Panc1 (cell line): ENCODE results near the gene PCCA. TPM values are rescaled to one million over a fixed set of nuclear protein-coding genes. Genes with fewer than 3 reads are reported as not detected.
A peak's percentile ranks its signal among the peaks of the same experiment; 100 is the strongest.

Experiments used
- ATAC-seq: fragments of 200-7000 bp; cut with Tn5 transposase; 2 replicates; pipeline ENCODE4 v1.9.1; 2020; ENCODE audit warnings: mild to moderate bottlenecking, moderate library complexity
- BruUV-seq: library from RNA; stranded (reverse); fragments of 400-500 nt; replicated peaks from 2 replicates; lab custom pipeline; 2021; lab: Mats Ljungman, UMichigan
- CTCF ChIA-PET: fragments of 300-600 bp; sonication (Branson Sonifier 250); formaldehyde crosslinking; loops from one replicate; lab custom pipeline; 2022; ENCODE audit warnings: antibody characterized with exemption; lab: Charles Lee
- POLR2A ChIA-PET: fragments of 300-600 bp; sonication (Branson Sonifier 250); formaldehyde crosslinking; loops from one replicate; lab custom pipeline; 2022; ENCODE audit warnings: antibody characterized with exemption; lab: Charles Lee
- DNase-seq: peaks from one replicate; pipeline ENCODE4 v3.0.0-alpha.2; 2010; ENCODE audit warnings: low read depth, low spot score
- H3K27ac ChIP-seq: 2 replicates; pipeline ENCODE4 v1.5.1; 2011; ENCODE audit warnings: mild to moderate bottlenecking, low read length, inconsistent platforms
- H3K27me3 ChIP-seq: fragments of 200-500 bp; sonication (Bioruptor generic); 2 replicates; pipeline ENCODE4 v1.6.0; 2014; ENCODE audit warnings: low read length, inconsistent platforms; ENCODE audit not compliant: control insufficient read depth, insufficient read depth
- H3K36me3 ChIP-seq: fragments of 200-500 bp; sonication (Bioruptor generic); 2 replicates; pipeline ENCODE4 v1.5.1; 2014; ENCODE audit warnings: inconsistent platforms, mild to moderate bottlenecking, low read length, moderate library complexity; ENCODE audit not compliant: control insufficient read depth, insufficient read depth
- H3K4me1 ChIP-seq: 2 replicates; pipeline ENCODE4 v1.5.1; 2011; ENCODE audit warnings: inconsistent platforms, mild to moderate bottlenecking, low read length, moderate library complexity; ENCODE audit not compliant: control insufficient read depth, insufficient read depth
- H3K4me3 ChIP-seq, 2 experiments: 2 replicates each; pipeline ENCODE4 v1.5.1; 2011 to 2012; ENCODE audit warnings: low read depth in 2 of 2, low read length in 2 of 2, mild to moderate bottlenecking in 2 of 2, inconsistent platforms in 1 of 2, moderate library complexity in 1 of 2
- H3K9me3 ChIP-seq: fragments of 200-500 bp; sonication (Bioruptor generic); 2 replicates; pipeline ENCODE4 v1.5.1; 2014; ENCODE audit warnings: low read depth, mild to moderate bottlenecking, inconsistent platforms, low read length, moderate library complexity; ENCODE audit not compliant: control insufficient read depth, insufficient read depth
- CTCF ChIP-seq: fragments of 450-650 bp; IDR thresholded peaks from 2 replicates; pipeline ENCODE4 v1.5.1; 2017; ENCODE audit warnings: mild to moderate bottlenecking
- POLR2AphosphoS5 ChIP-seq: IDR thresholded peaks from 2 replicates; pipeline ENCODE4 v1.6.1; 2012; ENCODE audit warnings: mild to moderate bottlenecking, low read depth, low read length, moderate library complexity
- REST ChIP-seq, 2 experiments: IDR thresholded peaks; 2 replicates each; pipeline ENCODE4 v1.6.1; 2011 to 2012; ENCODE audit warnings: low read depth in 2 of 2, control low read depth in 1 of 2, low read length in 1 of 2, mild to moderate bottlenecking in 1 of 2, moderate library complexity in 1 of 2; ENCODE audit not compliant: insufficient read depth in 1 of 2
- SIN3A ChIP-seq: IDR thresholded peaks from 2 replicates; pipeline ENCODE4 v1.6.1; 2012; ENCODE audit warnings: low read depth, mild to moderate bottlenecking, low read length, moderate library complexity, borderline replicate concordance; ENCODE audit not compliant: insufficient read depth
- TCF7L2 ChIP-seq: IDR thresholded peaks from 2 replicates; pipeline ENCODE4 v1.6.1; 2011; ENCODE audit warnings: mild to moderate bottlenecking, low read depth, low read length, inconsistent platforms
- in situ Hi-C: cut with HindIII; loops from 2 replicates; pipeline ENCODE4 v1.10.0; 2016; ENCODE audit warnings: low sequenced_read_pairs, low pct_unique_long_range_greater_than_20kb
- intact Hi-C: fragments of 100-400 bp; cut with micrococcal nuclease; formaldehyde crosslinking; loops from one replicate; pipeline ENCODE4 v1.10.0; 2022; ENCODE audit not compliant: unreplicated experiment
- total RNA-seq: library from RNA; stranded (reverse); gene quantifications from one replicate; pipeline ENCODE4 v1.2.1, GENCODE V29; 2021; ENCODE audit not compliant: unreplicated experiment

Gene PCCA
- total RNA-seq, 1 experiment from 2014 or later, result 14.7 TPM

GRCh38 chr13:100545684-100546061, 456.8 kb downstream of the PCCA start:
- no peaks in the 10 kb centered on the region for H3K36me3 ChIP-seq
- ChIA-PET POLR2A (no interaction called here), CTCF (no interaction called here)
- no TSS peak for BruUV-seq
- intact Hi-C loops, result no loop called here
- H3K27me3 ChIP-seq, result no peaks in the 10 kb centered on the region
- peaks cover 9% of the 10 kb centered on the region for H3K4me1 ChIP-seq
- in situ Hi-C loops, result no loop called here
- H3K27ac ChIP-seq, result no peak overlapping the region; the same call in 1 of the 2 replicates
- ATAC-seq (no peak), DNase-seq (no peak)
- no peaks in the 10 kb centered on the region for H3K9me3 ChIP-seq
- TF ChIP-seq SIN3A (no peak), TCF7L2 (no peak), CTCF (no peak), REST (IDR thresholded peaks at IDR 0.05; ENCODE audit: insufficient read depth in 1 of 2, low read depth in 2 of 2, low read length in 1 of 2) (no peak), POLR2AphosphoS5 (no peak)
- no peak overlapping the region for H3K4me3 ChIP-seq

- Histone ChIP-seq H3K36me3 (no peaks in the 10 kb centered on the region), H3K4me1 (peaks cover 9% of the 10 kb centered on the region), H3K9me3 (no peaks in the 10 kb centered on the region), H3K27ac (peak overlapping the region; percentile 61; the same call in 1 of the 2 replicates), H3K27me3 (no peaks in the 10 kb centered on the region), H3K4me3 (no peak overlapping the region)
- ATAC-seq (no peak), DNase-seq (no peak)
- intact Hi-C loops, result no loop called here
- ChIA-PET POLR2A (no interaction called here), CTCF (no interaction called here)
- in situ Hi-C loops, result no loop called here
- TF ChIP-seq REST (IDR thresholded peaks at IDR 0.05; ENCODE audit: insufficient read depth in 1 of 2, low read depth in 2 of 2, low read length in 1 of 2) (no peak), TCF7L2 (no peak), CTCF (no peak), SIN3A (no peak), POLR2AphosphoS5 (no peak)
- BruUV-seq, result no TSS peak
Measured at GRCh38 chr13:100546713-100547405, 458.0 kb downstream of the PCCA start.
